ENCODE data around the gene PPP1R1B. TPM values are rescaled to one million over a fixed set of nuclear protein-coding genes. Genes with fewer than 3 reads are reported as not detected.

PPP1R1B gene
- total RNA-seq (1 to 10 TPM in 2 of 10 donors, under 1 TPM in 7, not detected in 1; 0.28 to 1.1 (median 0.63) TPM), polyA plus RNA-seq (1 to 10 TPM in 1 of 2 donors, under 1 TPM in 1; 0.80 to 2.1 TPM)
- long read RNA-seq, donor 1 = 0 reads
- long read RNA-seq, donor 2 = 0 reads
- long read RNA-seq, donor 3 = 0 reads

DNA sequence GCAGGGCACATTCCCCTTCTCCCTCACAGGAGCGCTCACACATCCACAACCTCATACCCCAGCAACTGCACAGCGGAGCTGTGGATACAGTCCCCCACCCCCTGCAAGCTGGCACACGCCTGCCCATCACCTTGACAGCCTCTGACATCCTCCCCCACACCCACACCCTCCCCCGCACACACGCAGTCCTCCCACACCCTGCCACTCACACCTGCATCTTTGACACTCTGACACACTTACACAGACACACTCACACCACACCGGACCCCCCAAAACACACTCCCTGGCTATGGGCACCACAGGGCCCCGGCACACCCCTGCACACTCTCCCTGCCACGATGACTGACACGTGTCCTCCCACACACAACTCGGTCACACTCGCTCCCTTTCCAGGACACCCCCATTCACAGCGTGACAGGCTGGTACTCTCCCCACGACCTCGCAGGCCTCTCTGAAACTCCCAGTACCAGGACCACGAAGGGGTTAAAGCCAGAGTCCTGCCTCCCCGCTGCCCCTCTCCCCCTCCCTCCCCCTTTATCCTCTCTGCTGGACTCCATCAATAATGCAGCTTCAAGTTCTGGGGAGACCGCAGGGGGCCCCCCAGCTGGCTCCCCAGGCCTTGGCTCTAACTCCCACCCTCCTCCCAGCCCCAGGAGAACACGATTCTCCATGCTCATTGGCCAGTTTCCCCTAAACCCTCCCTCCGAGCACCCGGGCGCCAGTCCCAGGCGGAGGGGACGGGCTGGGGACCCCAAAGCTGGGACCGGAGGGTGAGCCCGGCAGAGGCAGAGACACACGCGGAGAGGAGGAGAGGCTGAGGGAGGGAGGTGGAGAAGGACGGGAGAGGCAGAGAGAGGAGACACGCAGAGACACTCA is at the start of gene PPP1R1B:
TSS of gene PPP1R1B (plus strand) at position 782 of the 876 bp plus-strand sequence. CDS start 441 bp downstream, outside the sequence.
- no peak for ATAC-seq
- H3K4me3 ChIP-seq = peak within 1 kb of the TSS in 9 of 10 donors; percentile 29 to 50 (median 39)
- H3K36me3 ChIP-seq = no peaks in the 10 kb centered on the region
- no peak for DNase-seq
- intact Hi-C loops (cut with DNase I) = loop anchor here in 1 of 10 donors (10.0 kb wide), 1 partner anchor 48 kb away; no protein-coding TSS in a partner anchor
- H3K27me3 ChIP-seq = peaks cover 17 to 64% (median 48%) of the 10 kb centered on the region in 7 donors
- H3K27ac ChIP-seq = no peak within 1 kb of the TSS
- no peaks in the 10 kb centered on the region for H3K9me3 ChIP-seq
- 19 to 20% methylated on average over 27 to 29 of the region's 29 CpGs for WGBS, 2 donors
- peaks cover 2 to 35% (median 12%) of the 10 kb centered on the region in 9 donors for H3K4me1 ChIP-seq
- TF ChIP-seq, protein P1, sequence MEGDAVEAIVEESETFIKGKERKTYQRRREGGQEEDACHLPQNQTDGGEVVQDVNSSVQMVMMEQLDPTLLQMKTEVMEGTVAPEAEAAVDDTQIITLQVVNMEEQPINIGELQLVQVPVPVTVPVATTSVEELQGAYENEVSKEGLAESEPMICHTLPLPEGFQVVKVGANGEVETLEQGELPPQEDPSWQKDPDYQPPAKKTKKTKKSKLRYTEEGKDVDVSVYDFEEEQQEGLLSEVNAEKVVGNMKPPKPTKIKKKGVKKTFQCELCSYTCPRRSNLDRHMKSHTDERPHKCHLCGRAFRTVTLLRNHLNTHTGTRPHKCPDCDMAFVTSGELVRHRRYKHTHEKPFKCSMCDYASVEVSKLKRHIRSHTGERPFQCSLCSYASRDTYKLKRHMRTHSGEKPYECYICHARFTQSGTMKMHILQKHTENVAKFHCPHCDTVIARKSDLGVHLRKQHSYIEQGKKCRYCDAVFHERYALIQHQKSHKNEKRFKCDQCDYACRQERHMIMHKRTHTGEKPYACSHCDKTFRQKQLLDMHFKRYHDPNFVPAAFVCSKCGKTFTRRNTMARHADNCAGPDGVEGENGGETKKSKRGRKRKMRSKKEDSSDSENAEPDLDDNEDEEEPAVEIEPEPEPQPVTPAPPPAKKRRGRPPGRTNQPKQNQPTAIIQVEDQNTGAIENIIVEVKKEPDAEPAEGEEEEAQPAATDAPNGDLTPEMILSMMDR (IDR thresholded peaks at IDR 0.05) = no peak

DNA sequence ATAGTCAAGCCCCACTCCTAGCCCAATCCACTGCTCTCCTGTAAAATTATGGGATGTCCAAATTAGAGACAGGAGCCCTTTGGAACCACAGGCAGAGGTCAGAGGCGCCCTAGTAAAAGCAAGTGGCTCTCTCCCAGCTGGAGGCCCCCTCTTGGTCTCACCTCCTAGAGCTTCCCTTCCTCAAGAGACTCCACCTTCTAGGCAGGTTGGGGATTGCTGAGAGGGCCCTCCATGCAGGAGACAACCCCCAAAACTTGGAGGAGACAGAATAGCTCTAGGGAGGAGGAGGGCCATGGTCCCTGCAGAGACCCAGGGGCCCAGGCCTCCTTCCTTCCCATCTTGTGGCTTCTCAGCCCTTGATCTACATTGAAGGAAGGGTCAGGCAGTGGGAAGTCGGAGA is 48.5 kb upstream of the PPP1R1B start:
- intact Hi-C loops (cut with DNase I) = loop anchor here in 2 of 10 donors (5.0 kb wide), 1 partner anchor 39 kb away; no protein-coding TSS in a partner anchor
- Histone ChIP-seq H3K4me3 (no peak overlapping the region), H3K4me1 (peaks cover 0 to 29% (median 9%) of the 10 kb centered on the region in 9 donors), H3K36me3 (no peaks in the 10 kb centered on the region), H3K9me3 (no peaks in the 10 kb centered on the region), H3K27me3 (no peaks in the 10 kb centered on the region), H3K27ac (no peak overlapping the region)
- WGBS, 2 donors = 75 to 90% methylated on average over 2 of the region's 2 CpGs
- TF ChIP-seq, protein P1 (IDR thresholded peaks at IDR 0.05) = no peak
- no peak for ATAC-seq
- no peak for DNase-seq

DNA sequence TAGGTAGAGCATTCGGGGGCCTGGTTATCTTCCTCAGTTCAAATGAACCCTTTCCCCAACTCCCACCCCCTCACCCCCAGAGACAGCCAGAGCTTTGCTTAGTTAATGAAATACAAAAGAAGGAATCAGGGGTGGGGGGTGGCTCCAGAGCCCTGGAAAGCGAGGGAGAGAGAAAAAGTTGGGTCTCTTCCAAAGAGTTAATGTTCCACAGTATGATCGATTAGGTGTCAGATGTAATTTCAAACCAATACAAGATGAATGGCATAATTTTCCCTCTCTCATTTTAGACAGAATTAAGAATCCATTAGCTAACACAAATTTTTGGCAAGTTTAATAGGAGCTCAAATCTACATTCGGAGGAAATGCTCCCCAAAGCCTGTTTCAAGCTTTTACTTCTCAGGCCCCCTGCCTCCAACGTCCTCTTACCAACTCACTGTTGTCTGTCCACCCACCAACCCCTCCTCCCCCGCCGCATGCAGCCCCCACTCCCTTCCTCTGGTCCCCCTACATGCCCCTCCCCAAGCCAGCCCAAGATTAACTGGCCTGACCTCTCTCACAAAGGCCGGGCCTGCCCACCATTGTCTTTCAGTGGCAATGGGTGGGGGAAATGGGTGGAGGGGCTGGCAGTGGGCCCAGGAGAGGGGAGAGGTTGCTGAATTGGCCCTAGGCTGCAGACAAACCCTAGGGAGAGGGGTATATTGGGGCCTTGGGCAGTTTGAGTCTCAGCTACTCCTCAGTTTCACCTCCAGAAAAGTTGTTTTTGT is 47.3 kb upstream of the PPP1R1B start:
- intact Hi-C loops (cut with DNase I) = loop anchor here in 2 of 10 donors (5.0 kb wide), 1 partner anchor 38 kb away; no protein-coding TSS in a partner anchor
- WGBS, 2 donors = 57 to 67% methylated on average over 8 of the region's 8 CpGs
- TF ChIP-seq, protein P1 (IDR thresholded peaks at IDR 0.05) = no peak
- Histone ChIP-seq H3K27ac (peak overlapping the region in 6 of 10 donors; percentile 13 to 72 (median 31)), H3K4me3 (no peak overlapping the region), H3K27me3 (no peaks in the 10 kb centered on the region), H3K9me3 (no peaks in the 10 kb centered on the region), H3K36me3 (no peaks in the 10 kb centered on the region), H3K4me1 (peaks cover 0 to 22% (median 6%) of the 10 kb centered on the region in 9 donors)
- DNase-seq = peak; percentile 75 to 81
- ATAC-seq = peak; percentile 69 to 95 (median 87)

DNA sequence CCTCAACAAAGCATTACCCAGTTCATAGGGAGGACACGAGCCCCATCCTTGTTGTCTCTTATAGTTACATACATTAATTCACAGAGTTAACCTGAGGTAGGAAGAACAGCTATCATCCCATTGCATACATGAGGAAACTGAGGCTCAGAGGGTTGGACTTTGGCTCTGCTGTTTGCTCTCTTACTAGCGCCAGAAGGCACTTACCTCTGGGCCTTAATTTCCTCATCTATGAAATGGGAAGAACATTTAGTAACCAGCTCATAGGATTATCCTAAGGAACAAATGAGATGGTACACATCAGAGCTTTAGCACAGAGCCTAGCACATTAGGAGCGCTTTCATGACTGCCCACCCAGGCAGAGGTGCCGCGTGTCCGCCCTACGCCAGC is 46.7 kb upstream of the PPP1R1B start:
- H3K9me3 ChIP-seq = no peaks in the 10 kb centered on the region
- ATAC-seq (no peak), DNase-seq (no peak)
- 83 to 84% methylated on average over 7 of the region's 7 CpGs for WGBS, 2 donors
- intact Hi-C loops (cut with DNase I) = no loop called here
- TF ChIP-seq, protein P1 (IDR thresholded peaks at IDR 0.05) = no peak
- peak overlapping the region in 2 of 10 donors; percentile 40 to 72 for H3K27ac ChIP-seq
- H3K4me1 ChIP-seq = peaks cover 0 to 21% (median 6%) of the 10 kb centered on the region in 9 donors
- H3K27me3 ChIP-seq = no peaks in the 10 kb centered on the region
- H3K36me3 ChIP-seq = no peaks in the 10 kb centered on the region
- H3K4me3 ChIP-seq = no peak overlapping the region
